Measurements from ENCODE around the gene TXNL4A.

The TXNL4A gene

DNA sequence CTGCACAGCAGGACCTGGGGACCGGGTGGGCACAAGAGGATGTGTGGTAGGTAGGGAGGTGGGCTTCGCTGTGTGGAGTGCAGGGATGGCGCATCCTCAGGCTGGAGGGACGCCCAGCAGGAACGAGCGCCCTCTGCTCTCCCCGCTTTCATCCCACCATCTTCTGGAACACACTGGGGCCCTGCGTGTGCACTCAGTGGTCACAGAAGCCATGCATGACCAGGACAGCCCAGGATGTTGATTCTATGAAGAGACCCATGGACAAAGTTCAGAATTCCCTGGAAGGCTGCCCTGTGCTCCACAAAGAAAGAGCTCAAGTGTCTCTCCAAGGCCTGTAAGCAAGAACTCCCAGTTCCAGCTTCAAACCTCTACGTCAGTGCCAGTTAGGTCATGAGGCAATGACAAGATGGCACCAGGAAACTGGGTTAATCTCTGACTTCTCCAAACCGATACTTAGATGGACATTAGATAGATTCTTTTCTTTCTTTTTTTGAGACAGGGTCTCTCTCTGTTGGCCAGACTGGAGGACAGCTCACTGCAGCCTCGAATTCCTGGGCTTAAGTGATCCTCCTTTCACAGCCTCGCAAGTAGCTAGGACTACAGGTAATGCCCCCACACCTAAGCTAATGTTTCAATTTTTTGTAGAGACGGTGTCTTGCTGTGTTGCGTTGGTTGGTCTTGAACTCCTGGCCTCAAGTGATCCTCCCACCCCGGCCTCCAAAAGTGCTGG lies 40.3 kb downstream of the TXNL4A start:
- DNase-seq, result no peak

DNA sequence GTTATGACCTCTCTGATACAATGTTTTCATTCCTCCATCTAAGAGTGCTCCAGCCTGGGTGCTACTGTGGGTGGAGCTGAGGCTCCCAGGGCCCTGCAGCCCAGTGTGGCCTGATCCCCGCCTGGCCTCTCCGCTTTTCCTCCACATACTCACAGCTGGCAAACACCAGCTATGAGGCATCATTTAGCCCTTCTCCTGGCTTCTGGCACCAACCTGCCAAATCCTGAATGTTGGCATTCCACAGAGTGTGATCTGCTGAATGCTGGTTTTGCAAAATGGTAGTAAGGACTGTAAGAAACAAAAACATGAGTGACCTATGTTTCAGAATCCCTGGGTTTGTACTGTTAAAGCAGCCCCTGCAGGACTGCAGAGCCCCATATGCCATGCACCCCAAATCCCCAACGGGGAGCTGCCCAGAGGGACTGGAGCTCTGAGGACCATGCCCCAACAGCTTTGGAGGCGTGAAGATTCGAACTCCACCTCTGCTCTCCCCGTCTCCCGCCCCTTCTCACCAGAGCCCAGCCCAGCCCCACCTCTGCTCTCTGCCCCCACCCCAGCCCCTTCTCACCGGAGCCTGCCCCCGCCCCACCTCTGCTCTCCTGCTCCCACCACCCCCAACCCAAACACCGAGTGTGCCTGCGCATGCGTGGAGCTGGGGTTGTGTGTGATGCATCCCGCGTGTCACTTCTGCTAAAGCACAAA lies 41.2 kb downstream of the TXNL4A start:
- DNase-seq, result no peak

DNA sequence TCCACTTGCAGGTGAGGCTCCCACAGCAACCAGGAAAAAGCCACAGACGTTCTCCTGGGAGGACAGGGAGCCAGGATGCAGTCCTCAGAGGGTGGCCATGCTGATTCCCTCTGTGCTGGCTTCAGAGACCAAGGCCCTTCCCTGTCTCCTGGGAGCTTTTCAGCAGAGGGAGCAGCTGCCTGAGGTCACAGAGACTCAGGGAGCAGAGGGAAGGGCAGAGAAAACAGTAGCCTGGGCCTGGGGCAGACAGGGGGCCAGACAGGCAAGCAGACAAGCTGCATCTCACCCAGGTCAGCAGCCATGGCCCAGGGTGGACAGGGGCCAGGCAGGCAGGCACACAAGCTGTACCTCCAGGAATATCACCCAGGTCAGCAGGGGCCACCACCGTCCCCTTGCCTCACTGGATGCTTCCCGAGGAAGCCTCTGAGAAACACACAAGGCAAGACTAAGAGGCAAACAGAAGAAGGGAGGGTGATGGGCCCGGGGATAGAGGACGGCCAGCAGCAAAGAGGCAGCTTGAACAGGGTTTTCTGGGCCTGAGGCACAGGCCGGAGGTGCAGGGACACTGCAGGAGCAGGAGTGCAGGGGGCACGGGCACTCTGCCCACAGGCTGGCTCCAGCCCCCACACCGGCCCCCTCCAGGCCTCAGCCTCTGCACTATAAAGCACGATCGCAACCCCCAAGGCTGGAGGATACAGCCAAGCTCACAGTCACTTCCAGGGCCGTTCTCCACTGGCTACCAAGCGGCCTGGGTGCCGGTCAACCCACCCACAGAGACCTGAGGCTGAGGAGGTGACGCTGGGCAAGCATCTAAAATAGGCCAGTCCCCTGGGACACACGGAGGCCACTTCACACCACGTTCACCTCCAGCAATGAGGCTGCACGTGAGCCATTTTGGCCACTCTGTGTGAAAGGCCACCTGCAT lies 43.0 kb downstream of the TXNL4A start:
- DNase-seq, result no peak

DNA sequence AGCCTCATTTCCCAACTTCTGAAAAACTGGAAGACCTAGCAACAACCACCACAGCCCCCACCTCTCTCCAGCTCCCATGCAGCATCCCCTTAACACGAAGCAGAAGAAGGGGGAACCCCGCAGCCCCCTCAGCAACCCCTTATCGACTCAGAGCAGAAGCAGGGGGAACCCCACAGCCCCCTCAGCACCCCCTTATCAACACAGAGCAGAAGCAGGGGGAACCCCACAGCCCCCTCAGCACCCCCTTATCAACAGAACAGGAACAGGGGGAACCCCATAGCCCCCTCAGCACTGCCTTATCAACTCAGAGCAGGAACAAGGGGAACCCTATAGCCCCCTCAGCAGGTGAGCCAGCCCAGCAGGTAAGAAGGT lies 43.6 kb downstream of the TXNL4A start:
- no peak for DNase-seq

DNA sequence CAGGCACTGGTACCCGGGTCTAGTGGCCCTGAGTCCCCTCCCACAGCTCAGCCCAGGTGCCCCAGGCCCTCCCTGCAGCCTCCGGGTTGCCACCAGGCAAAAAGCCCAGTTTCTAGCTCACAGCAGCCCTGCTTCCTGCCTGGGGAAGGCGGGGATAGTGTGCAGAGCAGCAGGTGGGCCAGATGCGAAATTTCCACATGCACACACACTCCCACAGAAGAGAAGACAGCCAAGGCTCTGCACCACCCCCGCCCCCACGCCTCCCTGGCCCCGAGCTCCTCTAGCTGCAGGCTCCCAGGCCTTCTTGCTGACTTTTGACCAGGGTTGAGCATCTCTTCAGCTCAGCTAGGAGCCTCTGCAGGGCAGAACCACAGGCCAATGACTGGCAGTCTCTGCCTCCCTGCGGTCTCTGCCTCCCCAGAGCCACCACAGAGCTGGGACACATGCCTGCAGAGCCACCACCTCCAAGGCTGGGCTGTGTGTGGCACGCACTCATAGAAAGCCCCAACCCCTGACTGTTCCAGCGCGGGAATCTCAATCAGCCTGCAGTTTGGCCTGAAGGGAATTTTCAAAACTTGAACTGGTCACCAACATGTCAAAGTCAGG lies 44.1 kb downstream of the TXNL4A start:
- DNase-seq, result no peak

DNA sequence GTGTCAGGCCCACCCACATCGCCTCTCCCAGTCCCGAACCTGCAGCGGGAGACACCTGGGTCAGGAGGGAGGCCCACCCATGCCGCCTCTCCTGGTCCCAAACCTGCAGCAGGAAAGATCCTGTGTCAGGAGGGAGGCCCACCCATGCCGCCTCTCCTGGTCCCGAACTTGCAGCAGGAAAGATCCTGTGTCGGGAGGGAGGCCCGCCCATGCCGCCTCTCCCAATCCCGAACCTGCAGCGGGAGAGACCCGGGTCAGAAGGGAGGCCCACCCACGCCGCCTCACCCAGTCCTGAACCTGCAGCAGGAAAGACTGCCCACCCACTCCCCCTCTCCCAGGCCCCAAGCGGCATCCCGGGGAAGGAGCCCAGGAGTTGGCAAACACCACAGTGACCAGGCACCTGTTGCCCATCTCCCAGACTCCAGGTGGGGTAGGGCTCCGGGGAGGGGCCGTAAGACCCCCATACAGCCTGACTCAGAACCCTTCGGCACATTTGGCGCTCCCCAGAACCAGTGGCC lies 44.7 kb downstream of the TXNL4A start:
- DNase-seq, result no peak

DNA sequence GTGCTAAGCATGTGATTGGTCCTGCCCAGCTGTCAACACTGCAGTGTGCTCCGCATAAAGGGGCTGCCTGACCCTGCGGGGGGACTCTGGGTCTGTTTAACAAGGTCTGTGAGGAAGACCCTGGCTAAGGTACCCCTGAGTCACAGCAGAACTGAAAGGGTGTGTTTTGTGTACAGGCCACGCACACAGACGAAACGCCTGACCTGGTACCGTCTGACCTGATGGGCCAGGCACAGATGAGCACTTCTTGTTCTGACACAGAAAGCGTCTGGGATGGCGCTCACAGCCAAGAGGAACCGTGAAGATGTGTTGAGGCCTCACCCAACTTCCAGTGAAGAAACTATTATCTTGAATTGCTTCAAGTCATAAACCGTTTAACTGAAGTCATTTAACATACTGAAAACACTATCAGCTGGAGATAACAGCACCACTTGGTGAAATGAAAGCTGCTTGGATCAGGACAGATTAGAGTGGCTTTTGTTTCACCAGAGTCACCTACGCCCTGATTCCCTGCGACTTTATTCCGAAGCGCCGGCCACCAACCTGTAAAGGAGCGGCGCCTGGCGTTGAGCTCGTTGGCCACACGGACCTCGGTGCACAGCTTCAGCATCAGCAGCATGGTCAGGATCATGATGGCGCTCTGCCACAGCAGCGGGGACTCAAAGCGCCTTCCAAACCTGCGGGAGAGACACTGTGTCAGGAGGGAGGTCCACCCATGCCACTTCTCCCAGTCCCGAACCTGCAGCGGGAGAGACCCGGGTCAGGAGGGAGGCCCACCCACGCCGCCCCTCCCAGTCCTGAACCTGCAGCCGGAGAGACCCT lies 45.4 kb downstream of the TXNL4A start:
- DNase-seq, result no peak

DNA sequence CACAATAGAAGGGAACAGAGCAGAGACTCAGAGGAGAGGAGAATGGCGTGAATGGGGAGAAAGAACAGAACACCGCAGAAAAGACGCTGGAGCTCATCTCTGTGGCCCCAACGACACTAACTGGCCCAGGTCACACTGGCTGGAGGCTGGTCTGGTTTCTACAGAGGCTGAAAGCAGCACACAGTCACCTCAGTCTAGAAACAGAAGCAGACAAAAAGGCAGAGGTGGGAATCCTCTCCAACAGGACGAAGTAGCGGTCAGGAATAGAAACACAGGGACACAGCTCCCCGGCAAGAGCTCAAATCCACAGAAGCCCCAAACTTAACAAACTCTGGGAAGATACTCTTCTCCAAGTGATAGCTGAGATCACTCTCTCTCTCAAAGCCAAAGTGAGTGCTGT lies 46.2 kb downstream of the TXNL4A start:
- no peak for DNase-seq

DNA sequence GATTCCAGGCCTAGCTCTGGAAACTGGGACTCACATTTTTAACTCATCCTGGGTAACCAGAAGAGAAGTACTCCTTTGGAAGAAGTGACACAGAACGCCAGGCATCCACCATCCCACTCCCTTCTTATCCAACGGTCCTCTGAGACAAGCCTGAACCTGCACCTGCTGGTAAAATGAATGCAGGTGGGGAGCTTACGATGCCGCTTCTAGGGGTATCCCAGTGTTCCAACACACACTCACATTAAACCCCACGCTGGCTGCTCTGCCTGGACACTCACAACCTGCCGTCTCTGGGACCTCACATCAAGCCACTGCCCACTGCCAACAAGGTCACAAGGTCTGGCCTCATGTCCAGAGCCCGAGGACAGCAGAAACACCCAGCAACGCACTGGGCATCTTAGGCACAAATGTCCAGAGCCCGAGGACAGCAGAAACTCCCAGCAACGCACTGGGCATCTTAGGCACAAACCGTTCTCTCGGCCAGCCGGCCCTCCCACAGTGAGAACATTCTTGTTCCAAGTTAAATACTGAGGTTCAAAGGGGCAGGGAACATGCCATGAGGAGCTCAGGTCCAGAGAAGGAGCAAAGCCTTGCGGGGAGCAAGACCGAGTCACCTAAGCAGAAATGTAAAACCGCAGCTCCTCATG lies 46.8 kb downstream of the TXNL4A start:
- DNase-seq, result no peak

DNA sequence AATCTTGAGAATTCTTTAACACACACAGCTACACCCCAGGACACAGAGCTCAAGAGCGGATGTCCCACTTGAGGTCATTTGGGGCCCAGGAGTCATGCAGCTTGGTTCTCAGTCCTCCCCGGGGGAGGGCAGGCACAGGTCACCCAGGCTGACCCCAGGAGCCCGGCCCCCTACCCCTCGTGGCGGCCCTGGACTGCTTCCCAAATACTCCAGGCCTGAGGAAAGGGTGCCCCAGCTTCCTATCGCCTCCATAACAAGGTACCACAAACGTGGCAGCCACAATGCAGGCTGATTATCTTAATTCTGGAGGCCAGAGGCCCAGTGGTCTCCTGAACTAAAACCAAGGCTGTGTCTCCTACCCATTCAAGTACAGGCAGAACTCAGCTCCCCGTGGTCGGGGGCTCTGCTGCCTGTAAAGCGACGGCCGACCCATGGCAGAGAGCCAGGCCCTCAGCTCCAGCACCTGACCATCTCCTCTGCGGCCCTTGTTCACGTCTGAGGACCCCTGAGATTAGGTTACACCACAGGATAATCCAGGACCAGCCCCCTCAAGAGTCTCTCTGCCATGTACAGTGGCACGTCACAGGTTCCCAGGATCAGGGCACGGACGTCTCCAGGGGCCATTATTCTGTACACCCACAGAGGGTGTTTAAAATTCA lies 47.4 kb downstream of the TXNL4A start:
- no peak for DNase-seq

DNA sequence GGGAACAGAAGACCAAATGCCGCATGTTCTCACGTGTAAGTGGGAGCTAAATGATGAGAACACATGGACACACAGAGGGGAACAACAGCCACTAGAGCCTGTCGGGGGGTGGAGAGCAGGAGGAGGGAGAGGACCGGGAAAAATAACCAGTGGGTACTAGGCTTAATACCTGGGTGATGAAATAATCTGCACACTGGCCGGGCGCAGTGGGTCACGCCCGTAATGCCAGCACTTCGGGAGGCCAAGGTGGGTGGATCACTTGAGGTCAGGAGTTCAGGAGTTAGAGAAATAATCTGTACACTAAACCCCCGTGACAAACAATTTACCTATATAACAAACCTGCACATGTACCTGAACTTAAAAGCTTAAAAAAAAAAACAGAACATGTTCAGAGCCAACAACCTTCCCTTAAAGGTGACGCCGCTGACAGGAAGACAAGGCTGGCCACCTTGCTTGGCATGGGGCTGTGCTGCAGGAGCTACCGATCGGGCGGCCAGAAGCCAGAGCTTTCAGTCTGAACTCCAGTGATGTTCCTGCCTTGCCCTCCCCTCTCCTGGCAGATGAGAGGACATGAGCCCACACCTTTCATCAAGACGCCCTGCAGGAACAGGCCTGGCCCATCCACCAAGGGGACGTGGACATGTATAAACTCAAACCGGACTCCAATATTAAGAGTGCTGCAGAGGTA lies 48.1 kb downstream of the TXNL4A start:
- DNase-seq, result no peak

DNA sequence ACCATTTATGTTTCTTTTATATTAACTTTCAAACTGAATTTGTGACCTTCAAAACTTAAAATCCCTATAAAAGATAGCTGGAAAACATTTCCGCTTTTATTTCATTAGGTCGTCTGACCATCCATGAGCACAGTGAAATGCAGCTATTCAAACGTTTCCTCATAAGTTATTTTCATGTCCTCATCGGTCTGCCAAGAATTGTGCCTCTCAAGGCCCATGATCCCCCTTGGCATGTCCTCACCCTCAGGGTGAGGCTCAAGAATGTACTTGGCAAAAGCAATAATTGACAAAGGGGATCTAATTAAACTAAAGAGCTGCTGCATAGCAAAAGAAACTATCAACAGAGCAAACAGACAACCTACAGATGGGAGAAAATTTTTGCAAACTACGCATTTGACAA lies 49.3 kb downstream of the TXNL4A start:
- no peak for DNase-seq

DNA sequence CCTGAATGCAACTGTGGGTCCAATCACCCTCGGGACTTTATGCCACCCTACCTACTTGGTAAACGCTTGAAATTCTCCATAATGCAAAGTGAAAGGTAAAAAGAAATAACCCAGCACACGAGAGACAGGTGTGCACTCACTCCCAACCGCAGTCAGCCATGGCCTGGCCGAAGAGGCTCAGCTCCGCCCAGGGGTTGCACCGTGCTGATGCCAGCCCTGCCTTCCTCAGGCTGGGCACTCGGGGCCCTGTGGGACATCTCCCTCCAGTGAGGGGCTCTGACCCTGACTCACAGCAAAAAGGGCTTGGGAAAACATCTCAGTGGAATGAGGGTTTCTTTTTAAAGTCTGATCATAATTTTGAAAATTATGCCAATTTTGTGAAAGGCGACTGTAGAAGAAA lies 50.2 kb downstream of the TXNL4A start:
- no peak for DNase-seq

DNA sequence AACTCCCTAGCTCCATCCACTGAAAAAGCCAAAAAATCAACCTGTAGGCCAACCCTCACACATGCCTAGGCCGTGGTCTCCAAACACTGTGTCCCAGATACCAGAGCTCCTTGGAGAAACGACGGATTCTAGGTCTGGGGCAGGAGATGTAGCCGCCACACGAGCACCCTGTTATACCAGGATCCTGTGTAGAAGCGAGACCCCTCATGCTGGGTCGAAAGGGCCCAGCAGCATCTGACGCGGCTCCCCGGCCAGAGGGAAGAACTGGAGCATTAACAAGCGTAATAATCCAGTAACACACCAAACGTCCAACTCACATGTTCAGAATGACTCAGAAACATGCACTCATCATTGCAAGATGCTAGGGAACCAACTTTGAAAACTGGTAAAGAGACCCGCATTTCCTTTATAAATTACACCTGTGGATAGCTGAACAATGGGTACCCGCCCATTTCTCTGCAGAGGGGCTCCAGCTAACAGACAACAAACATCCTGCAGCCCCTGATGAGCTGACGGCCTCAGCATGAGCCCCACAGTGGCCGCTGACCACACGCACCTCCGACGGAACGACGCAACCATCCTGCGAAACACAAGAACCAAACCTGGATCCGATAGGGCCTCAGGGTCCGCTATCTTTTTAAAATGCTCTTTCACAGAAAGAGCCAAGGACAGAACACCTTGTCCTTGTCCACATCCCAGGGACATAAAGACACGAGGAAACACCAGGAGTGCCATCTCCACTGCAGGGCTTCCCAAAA lies 51.1 kb downstream of the TXNL4A start:
- no peak for DNase-seq

DNA sequence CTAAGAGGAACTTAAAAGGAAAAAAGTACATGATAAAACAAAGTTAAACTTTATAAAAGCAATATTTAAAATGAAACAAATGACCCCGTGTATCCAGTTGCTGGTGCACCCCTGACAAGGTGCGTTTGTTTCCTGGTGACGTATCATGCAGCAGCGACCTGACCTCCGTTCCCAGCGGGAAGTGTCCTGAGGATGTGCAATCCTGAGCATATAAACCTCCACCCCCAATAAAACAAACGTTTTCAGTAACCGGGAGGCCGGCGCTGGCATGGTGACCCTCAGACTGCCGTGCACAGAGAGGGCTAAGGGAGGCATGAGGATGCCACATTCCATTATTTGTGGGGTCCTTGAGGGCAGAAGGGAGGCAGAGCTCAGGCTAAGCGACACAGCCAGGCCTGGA lies 51.7 kb downstream of the TXNL4A start:
- no peak for DNase-seq

DNA sequence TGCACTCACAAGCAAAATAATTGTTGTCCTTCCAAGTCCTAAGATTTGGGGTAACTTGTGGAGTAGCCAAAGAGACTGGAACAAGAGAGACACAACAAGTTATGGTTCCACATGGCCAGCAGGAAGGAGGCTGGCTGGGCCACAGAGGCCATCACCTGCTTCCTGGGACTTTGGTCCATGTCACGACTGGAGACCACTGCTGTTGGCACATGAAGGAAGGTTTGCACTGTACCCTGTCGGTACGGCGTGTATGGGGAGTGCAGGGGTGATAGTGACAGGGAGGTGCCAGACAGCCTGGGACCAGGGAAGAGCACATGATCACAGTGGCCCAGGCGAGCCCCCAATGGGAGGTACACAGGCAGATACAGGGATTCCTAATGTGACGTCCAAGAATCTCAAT lies 52.4 kb downstream of the TXNL4A start:
- DNase-seq, result no peak

DNA sequence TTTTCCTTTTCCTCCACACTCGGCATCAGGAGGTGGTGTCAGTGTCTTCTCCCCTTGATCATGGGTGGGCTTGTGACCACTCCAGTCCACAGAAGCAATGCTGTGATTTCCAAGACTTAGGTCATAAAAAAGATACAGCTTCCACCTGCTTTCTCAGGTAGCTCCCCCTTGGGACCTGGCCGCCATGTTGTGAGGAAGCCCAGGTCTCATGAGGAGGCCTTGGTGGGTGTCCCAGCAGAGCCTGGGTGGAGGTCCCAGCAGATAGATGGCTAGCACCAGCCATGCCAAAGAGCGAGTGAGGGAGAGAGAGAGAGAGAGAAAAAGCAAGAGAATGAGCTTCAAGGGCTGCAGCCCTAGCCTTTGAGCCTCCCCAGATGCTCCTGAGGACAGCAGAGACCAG lies 52.9 kb downstream of the TXNL4A start:
- DNase-seq, result no peak

DNA sequence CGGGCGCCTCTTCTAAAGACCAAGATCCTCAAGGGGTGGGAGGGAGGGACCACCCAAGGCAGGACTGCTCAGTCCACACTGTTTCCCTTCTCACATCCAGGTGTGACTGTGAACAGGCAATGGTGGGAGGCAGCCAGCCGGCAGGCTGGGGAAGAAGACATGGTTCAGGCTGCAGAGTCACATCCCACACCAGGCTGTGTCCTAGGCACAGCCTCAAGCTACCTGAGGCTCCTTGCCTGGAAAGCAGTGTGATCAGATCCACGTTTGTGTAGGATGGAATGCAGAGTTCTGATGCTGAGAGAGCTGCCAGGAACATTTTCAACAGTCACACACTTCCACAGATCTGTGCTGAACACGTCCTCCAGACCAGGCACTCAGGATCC lies 53.3 kb downstream of the TXNL4A start:
- no peak for DNase-seq

DNA sequence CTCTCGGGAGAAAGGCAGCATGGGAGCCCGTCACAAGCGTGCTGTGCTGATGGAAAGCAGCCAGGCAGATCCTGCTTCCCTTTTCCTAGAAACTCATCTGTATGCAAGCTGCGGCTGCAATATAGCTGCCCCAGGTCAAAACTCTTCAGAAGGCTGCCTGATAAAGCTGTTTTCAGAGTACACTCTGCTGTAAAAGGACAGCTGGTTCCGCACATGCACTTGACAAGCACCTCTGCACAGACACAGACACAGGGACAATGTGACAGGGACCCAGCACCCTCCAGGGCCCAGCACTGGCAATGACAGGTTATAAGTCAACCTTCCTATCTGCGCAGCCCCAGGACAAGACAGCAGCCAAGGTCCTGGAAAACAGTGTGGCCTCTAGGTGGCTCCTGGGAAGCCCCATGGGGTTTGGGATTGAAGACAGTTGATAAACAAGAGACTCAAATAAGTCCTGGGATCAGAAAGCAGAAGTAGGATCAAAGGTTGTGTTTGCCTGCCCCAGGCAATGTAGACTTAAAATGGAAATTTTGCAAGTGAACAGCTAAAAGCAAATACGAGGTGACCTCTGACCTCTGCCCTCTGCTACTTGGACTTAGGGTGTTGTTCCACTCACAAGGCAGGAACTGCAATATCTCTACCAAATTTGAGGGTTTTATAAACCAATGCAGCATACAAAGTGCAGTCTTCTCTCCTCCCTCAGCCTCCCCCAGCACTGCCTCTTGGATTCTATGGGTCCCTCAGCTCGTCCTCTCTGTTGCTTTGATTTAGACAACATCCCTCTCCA lies 53.9 kb downstream of the TXNL4A start:
- no peak for DNase-seq

All from NCI-H187 (cell line).